A673 (cell line): ENCODE results near the gene BHLHE23. TPM values are rescaled to one million over a fixed set of nuclear protein-coding genes. Genes with fewer than 3 reads are reported as not detected.
"Not testable (repeated sequence)": the region's sequence is repeated elsewhere in the genome, so short reads cannot be mapped to it uniquely, and the experiment has no call there.

Source experiments
- BruUV-seq: library from RNA; stranded (reverse); fragments of 400-500 nt; replicated peaks from 2 replicates; lab custom pipeline; 2021; lab: Mats Ljungman, UMichigan
- CTCF ChIA-PET: fragments of 300-600 bp; sonication (Branson Sonifier 250); formaldehyde crosslinking; loops from one replicate; lab custom pipeline; 2022; ENCODE audit warnings: antibody characterized with exemption; lab: Charles Lee
- POLR2A ChIA-PET: fragments of 300-600 bp; sonication (Branson Sonifier 250); formaldehyde crosslinking; loops from one replicate; lab custom pipeline; 2022; ENCODE audit warnings: antibody characterized with exemption; ENCODE audit not compliant: low non-redundant PET; lab: Charles Lee
- DNase-seq: peaks from one replicate; pipeline ENCODE4 v3.0.0-alpha.2; 2015; ENCODE audit warnings: low spot score
- H3K27ac ChIP-seq: fragments of 200-600 bp; sonication (generic); 2 replicates; pipeline ENCODE4 v1.5.1; 2016; ENCODE audit warnings: mixed run types, low read depth, mild to moderate bottlenecking, mixed read lengths, antibody characterized with exemption, low read length; ENCODE audit not compliant: poor library complexity, severe bottlenecking
- H3K27me3 ChIP-seq: fragments of 200-600 bp; sonication (generic); replicated peaks from 2 replicates; pipeline ENCODE4 v1.6.1; 2017; ENCODE audit warnings: mixed run types, low read depth, mild to moderate bottlenecking, mixed read lengths, antibody characterized with exemption, low read length; ENCODE audit not compliant: insufficient read depth, poor library complexity
- H3K36me3 ChIP-seq: fragments of 200-600 bp; sonication (generic); 2 replicates; pipeline ENCODE4 v1.6.1; 2016; ENCODE audit warnings: mixed run types, mild to moderate bottlenecking, mixed read lengths, antibody characterized with exemption, low read length; ENCODE audit not compliant: insufficient read depth, poor library complexity, severe bottlenecking
- H3K4me1 ChIP-seq: fragments of 200-600 bp; sonication (generic); 2 replicates; pipeline ENCODE4 v1.6.1; 2017; ENCODE audit warnings: mixed run types, mild to moderate bottlenecking, mixed read lengths, antibody characterized with exemption, low read length; ENCODE audit not compliant: insufficient read depth, poor library complexity, severe bottlenecking
- H3K4me3 ChIP-seq: fragments of 200-600 bp; sonication (generic); 2 replicates; pipeline ENCODE4 v1.5.1; 2016; ENCODE audit warnings: low read depth, mixed run types, mild to moderate bottlenecking, mixed read lengths, low read length; ENCODE audit not compliant: poor library complexity, severe bottlenecking
- H3K9me3 ChIP-seq: fragments of 200-600 bp; sonication (generic); 2 replicates; pipeline ENCODE4 v1.6.1; 2016; ENCODE audit warnings: mixed run types, low read depth, mild to moderate bottlenecking, mixed read lengths, antibody characterized with exemption, low read length; ENCODE audit not compliant: poor library complexity, severe bottlenecking
- EZH2 ChIP-seq: fragments of 200-600 bp; sonication (generic); IDR thresholded peaks from 2 replicates; pipeline ENCODE4 v1.6.1; 2017; ENCODE audit warnings: borderline replicate concordance, low read depth, mild to moderate bottlenecking, mixed read lengths, antibody characterized with exemption, low read length; ENCODE audit not compliant: poor library complexity, severe bottlenecking
- intact Hi-C: fragments of 100-400 bp; cut with micrococcal nuclease; formaldehyde crosslinking; loops from one replicate; pipeline ENCODE4 v1.10.0; 2022; ENCODE audit not compliant: unreplicated experiment
- total RNA-seq: library from RNA; stranded (reverse); gene quantifications from 2 replicates; pipeline ENCODE4 v1.2.3, GENCODE V29; 2021
- TF ChIP-seq, protein P1 (sequence below): fragments of 300-800, 200-600 bp; sonication (generic); conservative IDR thresholded peaks from 2 replicates; pipeline ENCODE4 v1.5.1; 2017; ENCODE audit warnings: low read depth, mild to moderate bottlenecking, antibody characterized with exemption, low read length, moderate library complexity, mixed read lengths

BHLHE23 gene
- total RNA-seq, 1 experiment from 2014 or later: not detected

DNA sequence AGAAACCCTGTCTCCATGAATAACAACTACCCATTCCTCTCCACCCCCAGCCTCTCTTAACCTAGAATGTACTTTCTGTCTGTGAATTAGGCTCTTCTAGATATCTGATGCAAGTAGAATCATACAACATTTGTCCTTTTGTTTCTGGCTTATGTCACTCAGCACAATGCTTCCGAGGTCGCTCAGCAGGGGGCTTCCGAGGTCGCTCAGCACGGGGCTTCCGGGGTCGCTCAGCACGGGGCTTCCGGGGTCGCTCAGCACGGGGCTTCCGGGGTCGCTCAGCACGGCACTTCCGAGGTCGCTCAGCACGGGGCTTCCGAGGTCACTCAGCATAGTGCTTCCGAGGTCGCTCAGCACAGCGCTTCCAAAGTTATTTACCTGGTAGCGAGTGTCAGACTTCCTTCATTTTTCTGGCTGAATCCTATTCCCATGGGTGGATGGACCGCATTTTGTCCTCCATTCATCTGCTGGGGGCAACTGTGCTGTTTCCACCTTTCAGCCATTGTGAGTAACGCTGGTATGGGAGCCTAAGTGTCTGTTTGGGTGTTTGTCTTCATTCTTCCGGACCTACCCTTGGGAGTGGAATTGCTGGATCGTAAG is 31.0 kb upstream of the BHLHE23 start:
- Histone ChIP-seq H3K27me3 (peaks cover 13% of the 10 kb centered on the region), H3K4me3 (peak overlapping the region; percentile 22), H3K36me3 (no peaks in the 10 kb centered on the region), H3K9me3 (no peaks in the 10 kb centered on the region), H3K4me1 (peaks cover 4% of the 10 kb centered on the region), H3K27ac (no peak overlapping the region)
- intact Hi-C loops: no loop called here
- POLR2A ChIA-PET: no interaction called here
- CTCF ChIA-PET: no interaction called here
- no TSS peak for BruUV-seq
- peak; percentile 64 for DNase-seq
- TF ChIP-seq, protein P1, sequence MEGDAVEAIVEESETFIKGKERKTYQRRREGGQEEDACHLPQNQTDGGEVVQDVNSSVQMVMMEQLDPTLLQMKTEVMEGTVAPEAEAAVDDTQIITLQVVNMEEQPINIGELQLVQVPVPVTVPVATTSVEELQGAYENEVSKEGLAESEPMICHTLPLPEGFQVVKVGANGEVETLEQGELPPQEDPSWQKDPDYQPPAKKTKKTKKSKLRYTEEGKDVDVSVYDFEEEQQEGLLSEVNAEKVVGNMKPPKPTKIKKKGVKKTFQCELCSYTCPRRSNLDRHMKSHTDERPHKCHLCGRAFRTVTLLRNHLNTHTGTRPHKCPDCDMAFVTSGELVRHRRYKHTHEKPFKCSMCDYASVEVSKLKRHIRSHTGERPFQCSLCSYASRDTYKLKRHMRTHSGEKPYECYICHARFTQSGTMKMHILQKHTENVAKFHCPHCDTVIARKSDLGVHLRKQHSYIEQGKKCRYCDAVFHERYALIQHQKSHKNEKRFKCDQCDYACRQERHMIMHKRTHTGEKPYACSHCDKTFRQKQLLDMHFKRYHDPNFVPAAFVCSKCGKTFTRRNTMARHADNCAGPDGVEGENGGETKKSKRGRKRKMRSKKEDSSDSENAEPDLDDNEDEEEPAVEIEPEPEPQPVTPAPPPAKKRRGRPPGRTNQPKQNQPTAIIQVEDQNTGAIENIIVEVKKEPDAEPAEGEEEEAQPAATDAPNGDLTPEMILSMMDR: no peak
- TF ChIP-seq EZH2: no peak

DNA sequence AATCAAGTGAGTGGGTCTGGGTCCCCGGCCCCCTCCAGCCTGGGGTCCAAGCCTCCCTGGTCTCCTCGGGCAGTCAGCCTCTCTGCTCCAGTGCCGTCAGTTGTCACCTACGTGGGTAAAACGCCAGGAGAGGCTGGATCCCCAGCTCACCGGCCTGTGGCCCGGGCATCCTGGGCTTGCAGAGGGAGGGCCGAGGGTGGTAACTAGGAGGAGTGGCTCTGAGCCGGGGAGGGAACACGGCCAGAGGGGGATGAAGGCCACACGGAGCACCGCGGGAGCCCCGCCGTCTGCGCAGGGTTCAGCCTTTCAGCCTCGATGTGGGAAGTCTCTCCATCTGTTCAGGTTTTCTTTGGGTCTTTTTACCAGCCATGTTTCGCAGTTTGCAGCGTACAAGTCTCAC is 29.5 kb upstream of the BHLHE23 start:
- DNase-seq: no peak
- ChIA-PET POLR2A (no interaction called here), CTCF (no interaction called here)
- H3K9me3 ChIP-seq: no peaks in the 10 kb centered on the region
- no peak overlapping the region for H3K4me3 ChIP-seq
- peaks cover 4% of the 10 kb centered on the region for H3K4me1 ChIP-seq
- no peak for TF ChIP-seq EZH2
- H3K27ac ChIP-seq: no peak overlapping the region
- intact Hi-C loops: no loop called here
- H3K36me3 ChIP-seq: no peaks in the 10 kb centered on the region
- no TSS peak for BruUV-seq
- H3K27me3 ChIP-seq: peaks cover 13% of the 10 kb centered on the region

DNA sequence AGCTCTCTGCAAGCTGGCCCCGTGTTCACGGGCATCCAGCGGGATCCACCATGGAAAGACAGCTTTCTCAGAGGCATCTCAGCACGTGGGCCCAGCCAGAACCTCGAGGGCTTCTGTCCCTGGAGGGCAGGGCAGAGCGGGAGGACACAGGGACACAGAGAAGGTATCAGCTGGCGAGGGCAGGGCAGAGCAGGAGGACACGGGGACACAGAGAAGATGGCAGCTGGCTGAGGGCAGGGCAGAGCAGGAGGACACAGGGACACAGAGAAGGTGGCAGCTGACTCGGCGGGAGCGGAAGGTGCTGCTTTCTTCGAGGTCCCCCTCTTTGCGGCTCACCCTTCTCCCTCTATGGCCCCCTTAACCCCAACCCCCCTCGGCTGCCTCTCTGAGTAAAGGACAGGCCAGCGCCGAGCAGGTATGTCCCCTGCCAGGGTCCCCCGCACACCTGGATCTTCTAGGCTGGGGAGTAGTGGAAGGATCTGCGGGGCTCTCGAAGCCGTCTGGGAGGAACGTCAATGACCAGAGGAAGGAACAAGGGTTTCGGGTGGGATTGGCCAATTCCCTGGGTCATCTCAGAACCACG is 28.9 kb upstream of the BHLHE23 start:
- DNase-seq: no peak
- ChIA-PET CTCF (no interaction called here), POLR2A (no interaction called here)
- TF ChIP-seq, protein P1: no peak
- no peak for TF ChIP-seq EZH2
- intact Hi-C loops: no loop called here
- Histone ChIP-seq H3K4me3 (no peak overlapping the region), H3K27ac (no peak overlapping the region), H3K4me1 (peaks cover 4% of the 10 kb centered on the region), H3K36me3 (no peaks in the 10 kb centered on the region), H3K27me3 (peaks cover 9% of the 10 kb centered on the region), H3K9me3 (no peaks in the 10 kb centered on the region)
- no TSS peak for BruUV-seq

DNA sequence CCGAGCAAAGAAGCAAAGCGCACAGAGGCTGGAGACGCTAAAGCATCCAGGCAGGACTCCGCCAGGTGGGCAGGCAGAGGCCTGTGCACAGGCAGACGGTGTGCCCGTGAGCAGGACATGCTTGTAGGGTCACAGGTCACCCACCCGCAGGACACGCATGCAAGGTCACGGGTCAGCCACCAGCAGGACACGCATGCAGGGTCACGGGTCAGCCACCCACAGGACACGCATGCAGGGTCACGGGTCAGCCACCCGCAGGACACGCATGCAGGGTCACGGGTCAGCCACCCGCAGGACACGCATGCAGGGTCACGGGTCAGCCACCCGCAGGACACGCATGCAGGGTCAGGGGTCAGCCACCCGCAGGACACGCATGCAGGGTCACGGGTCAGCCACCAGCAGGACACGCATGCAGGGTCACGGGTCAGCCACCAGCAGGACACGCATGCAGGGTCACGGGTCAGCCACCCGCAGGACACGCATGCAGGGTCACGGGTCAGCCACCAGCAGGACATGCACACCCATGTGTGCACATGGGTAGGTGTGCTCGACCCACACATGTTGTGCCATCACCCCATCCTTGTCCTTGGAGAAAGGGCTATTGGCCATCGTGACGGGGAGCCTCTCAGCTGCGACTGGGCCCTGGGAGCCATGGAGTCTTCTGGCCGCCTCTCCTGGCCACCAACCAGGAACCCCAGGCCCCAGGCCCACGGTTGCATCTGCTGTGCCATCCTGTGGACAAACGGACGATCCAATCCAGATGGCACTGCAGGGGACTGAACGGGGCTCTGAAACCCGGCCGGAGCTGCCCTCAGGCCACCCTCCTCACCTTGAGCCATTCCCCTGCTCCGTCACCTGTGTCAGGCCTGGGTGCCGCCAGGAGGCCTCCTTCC is 28.2 kb upstream of the BHLHE23 start:
- POLR2A ChIA-PET, BruUV-seq, H3K36me3 ChIP-seq, H3K4me1 ChIP-seq, H3K9me3 ChIP-seq, H3K27ac ChIP-seq, DNase-seq, intact Hi-C loops, H3K4me3 ChIP-seq, H3K27me3 ChIP-seq, CTCF ChIA-PET: not testable (repeated sequence)
